Activated T-cell treated with anti-CD3 and anti-CD28 coated beads for 24 hours (primary cell): Measurements from ENCODE around the gene EEF1AKMT1.

ENCODE experiments used
- DNase-seq: peaks from one replicate; pipeline ENCODE4 v3.0.0-alpha.2; 2020; ENCODE audit warnings: low read depth

Gene EEF1AKMT1, protein sequence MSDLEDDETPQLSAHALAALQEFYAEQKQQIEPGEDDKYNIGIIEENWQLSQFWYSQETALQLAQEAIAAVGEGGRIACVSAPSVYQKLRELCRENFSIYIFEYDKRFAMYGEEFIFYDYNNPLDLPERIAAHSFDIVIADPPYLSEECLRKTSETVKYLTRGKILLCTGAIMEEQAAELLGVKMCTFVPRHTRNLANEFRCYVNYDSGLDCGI

DNA sequence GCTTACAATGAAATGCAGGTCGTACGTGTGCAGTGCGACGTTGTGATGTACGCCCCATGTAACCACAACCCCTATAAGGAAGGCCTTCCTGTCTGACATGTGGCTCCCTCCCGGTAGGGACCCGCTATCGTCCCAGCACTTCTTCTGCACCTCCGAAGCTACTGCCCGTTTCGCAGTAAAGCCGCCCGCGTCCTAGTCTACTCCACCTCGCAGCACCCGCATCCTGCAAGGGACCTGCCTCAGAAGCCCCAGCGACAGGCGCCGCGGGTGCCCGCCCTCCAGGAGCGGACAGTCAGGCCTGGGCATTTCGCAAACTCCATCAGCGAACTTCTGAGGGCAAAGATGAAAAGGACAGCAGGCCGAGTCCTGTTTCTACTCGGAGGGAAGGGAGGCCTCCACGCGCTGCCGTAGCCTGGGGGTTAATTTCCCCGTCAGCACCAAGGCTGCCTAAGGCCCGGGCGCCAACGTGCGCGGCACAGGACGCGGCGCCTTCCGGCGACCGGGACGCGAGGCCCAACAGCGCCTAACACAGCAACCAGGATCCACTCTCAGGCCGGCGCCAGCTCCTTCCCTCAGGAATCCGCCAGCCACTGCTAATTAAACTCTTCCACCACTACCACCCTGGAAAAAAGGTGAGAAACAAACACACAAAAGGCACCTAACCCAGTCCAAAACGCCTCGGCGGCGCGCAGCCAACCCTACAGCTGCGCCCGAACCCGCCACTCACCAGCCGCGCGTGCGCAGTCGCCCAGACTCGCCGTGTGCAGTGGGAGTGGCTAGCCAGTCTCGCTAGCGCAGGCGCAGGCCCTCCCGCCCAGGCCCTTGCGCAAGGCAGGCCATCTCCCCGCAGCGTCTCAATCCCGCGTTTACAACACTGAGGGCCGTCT lies at the start of gene EEF1AKMT1:
EEF1AKMT1 (minus strand) TSS at position 768 of the 887 bp plus-strand sequence. CDS start 16,363 bp downstream, outside the sequence.
- peak; percentile 92 for DNase-seq

DNA sequence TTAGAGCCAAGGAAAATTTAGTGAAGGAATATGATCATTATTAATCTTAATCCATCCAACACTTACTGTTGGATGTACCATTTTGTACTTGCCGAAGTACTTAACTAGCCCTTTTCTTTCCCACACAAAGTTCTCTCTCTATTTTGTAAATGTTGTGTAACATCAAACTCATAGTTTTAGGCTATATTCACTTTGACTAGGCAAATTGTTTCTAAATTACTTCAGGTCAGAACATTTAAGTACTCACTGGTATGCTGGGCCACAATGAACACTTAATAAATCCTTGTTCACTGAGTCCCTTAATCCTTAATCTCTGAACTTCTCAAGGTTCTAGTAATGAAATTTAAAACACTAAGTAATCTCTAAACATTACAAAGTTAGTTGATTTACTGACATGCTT lies 49.3 kb upstream of the EEF1AKMT1 start:
- DNase-seq: no peak

DNA sequence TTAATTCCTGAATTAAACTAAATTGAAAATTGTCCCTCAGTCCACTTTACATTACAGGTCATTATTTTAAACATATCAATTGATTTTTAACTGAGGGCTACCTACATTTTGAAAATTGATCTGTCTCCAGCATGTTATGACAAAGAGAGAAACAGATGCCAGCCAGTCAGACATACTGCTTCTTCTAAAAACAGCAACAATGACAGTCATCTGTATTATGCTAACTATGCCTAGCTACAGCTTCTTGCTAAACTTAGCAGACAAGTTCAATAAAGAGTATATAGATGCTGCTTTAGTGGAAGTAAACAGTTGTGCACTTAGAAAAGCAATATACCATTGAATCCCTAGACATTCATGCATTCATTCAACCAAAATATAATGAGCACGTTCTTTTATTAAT lies 48.6 kb upstream of the EEF1AKMT1 start:
- no peak for DNase-seq

DNA sequence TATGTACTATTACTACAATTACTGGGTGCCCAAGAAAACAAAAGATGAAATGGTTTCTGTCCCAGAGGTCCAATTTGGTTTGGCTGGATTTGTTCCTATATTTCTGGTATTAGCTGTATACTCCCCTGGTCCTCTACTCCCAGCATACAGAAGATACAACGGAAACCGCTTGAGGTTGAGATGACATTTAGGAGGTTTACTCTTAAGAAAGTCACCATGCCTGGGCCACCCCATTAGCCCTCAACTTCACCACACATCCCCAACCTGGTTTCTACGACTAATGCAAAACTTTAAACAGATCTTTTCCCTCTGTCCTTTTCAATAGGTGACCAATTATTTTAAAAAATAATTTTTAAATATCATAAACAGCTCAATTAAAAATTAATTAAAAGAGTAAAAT lies 46.0 kb upstream of the EEF1AKMT1 start:
- DNase-seq: no peak

DNA sequence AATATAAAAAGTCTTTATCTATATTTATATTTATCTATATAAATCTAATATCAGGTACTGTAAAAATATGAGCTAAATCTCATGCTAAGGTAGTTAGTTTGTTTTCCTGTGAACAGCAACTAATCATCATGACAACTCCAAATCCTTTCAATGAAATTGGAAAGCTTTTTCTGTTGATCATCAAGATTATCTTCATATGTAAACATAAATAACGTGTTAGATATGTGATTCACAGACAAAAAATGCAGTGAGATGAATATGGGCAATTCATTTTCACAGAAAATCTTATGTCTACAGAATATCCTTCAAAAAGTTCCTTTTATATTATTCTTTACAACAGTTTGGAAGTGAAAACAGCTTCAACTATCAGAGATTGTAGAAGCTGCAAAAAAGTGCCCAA lies 41.7 kb upstream of the EEF1AKMT1 start:
- DNase-seq: no peak

DNA sequence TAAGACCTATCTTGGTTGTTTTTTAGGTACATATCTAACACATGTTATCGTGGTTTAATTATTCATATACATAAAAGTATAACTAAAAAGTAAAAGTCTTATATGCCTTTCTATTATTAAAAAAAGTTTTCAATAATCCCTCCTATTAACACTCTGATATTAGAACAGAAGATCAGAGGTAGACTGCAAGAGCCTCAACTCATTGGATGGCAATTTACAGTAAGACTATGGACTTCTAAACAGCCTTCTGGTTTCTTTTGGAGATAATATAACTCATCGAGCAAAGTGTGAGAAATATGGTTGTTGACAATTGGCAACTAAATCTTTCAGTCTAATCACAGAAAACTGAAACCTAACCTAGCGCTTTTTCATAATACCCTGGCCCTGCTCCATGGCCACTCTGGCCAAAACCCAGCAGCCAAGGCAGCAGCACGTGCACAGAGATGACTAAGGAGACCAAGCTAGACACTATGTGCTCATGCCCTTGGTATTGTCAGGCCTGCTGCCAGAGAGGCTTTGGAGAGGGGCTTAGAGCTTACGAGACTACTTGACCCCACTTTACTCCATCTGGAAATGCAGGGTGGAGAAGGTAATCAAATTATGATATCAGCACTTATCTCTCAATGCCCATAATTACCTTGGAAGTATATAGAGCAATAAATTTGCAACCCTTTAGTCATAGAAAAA lies 40.6 kb upstream of the EEF1AKMT1 start:
- DNase-seq: no peak

DNA sequence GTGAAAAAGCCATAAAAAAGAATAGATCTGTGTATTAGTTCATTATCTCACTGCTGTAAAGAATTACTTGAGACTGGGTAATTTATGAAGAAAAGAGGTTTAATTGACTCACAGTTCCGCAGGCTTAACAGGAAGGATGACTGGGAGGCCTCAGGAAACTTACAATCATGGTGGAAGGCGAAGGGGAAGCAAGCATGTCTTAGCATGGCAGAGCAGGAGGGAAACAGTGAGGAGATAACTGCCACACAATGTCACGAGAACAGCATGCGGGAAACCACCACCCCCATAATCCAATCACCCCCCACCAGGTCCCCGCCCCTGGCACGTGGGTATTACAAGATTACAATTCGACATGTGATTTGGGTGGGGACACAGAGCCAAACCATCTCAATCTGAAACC lies 39.1 kb upstream of the EEF1AKMT1 start:
- no peak for DNase-seq

DNA sequence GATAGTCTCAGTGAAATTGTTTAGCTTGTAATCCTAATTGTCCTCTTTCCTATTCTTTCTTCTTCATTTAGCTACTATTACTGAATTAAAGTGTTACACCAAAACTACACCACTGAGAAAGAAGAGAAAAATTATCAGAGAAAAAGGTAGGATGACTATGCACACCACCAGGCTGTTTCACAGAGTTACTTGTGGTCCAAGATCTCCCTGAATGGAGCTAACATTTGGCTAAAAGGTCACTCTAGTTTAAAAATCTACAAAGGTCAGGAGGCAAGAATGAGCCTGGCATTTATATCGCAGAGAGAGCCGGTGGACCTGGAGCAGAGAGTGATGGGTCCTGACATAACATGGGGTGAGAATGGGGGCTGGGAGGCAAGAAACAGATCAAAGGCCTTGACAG lies 37.0 kb upstream of the EEF1AKMT1 start:
- DNase-seq: no peak

DNA sequence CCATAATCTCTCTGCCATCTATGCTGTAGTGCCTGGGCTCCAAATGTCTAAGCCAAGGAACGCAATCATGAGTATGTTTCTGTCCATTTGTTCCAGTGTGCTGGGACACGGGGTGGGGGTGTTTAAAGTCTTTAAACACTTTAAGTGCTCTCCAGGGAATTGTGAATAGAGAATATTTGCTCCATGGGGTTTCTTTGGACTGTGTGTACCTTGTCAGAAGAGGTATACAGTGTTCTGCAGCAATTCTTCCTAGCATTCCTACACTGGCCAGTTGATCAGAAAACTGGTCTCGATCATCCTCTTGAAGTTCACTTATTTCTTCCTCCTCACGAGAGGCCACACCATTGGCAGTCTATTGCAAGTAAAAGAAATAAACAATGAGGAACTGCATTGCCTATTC lies 35.1 kb upstream of the EEF1AKMT1 start:
- DNase-seq: no peak

DNA sequence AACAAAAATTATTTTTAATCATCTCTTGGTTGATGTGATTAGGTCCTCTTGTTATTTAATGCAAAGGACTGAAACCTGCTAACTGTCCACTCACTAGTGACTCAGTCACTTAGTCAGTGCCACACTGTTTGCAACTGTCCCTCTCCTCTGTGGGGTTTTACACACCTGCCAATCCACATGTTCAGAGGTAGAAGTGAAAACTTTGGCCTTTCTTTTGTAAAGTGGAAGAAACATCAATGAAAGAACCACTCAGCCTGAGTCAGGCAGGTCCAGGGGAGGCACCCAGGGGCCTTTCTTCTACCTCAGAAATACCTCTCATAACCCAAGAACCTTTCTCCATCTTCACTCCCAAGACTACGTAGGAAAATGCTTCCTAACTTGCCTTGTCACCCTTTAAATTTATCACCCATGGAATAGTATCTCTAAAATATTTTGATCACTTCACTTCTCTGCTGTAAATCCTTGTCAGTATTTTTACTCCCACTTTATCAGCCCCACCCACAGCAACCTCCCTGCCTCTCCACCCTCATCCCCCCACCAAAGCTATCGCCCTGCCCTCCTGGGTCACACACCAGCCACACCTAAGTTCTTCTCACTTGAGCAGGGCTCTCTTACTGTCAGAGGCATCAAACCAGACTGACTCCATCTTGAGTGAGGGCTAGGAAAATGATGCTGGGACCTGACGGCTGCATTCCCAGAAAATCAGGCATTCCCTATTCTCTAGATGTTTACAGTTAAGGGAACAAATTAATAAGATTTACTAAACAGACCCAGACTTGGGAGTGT lies 29.6 kb upstream of the EEF1AKMT1 start:
- DNase-seq: no peak

DNA sequence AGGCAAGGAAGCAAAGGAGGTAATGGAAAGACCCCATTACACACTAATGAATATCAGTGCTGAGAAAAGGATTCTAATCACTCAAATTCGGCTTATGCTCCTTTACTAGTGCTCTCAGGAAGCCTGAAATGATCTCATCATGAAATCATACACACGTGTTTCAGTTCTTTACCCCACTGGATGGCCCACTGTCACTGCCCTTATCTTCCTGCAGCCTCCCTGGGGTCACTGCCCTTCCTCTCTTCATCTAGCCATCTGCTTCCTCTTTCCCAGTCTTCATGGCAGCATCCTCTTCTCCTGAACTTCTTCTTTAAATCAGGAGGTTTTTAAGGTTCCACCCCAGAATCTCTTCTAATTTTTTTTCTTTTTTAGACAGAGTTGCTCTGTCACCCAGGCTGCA lies 27.9 kb upstream of the EEF1AKMT1 start:
- no peak for DNase-seq

DNA sequence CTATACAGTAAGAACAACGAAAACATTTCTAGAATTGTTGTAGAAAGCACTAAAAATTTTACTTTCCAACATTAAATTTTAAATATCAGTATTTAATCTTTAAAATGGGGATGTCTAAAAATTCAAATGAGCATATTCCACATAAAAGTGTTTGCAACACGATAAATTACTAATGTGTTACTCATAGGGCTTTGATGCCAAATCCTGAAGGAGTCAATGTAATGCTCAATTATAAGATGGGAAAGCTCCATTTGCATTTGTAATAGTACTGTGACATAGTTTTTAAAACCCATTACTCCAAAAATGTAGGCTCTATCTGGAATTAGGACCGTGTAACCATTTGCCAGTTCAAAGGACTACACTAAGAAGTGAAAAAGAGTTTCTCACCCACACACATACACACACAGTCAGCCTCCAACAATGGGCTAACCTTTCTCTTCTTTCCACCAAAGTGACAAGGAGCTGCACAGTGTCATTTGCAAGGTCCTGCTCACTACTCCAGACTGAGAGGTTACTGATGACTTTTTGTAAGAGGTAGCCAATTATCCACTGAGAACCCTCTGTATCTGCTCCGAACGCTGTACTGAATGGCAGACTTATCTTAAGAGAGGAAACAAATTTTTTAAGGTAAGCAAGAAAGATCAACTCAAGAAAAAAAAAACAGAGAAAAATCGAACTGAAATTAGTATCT lies 26.1 kb upstream of the EEF1AKMT1 start:
- DNase-seq: no peak

DNA sequence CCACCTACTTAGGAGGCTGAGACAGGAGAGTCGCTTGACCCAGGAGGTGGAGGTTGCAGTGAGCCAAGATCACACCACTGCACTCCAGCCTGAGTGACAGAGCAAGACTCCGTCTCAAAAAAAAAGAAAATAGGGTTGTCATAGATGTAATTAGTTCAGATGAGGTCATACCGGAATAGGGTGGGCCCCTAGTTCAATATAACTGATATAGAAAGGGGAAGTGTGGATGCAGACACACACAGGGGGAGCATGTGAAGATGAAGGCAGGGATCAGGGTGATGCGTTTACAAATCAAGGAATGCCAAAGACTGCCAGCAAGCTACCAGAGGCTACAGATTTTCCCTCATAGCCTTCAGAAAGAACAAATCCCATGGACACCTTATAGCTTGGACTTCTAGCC lies 24.3 kb upstream of the EEF1AKMT1 start:
- DNase-seq: no peak

DNA sequence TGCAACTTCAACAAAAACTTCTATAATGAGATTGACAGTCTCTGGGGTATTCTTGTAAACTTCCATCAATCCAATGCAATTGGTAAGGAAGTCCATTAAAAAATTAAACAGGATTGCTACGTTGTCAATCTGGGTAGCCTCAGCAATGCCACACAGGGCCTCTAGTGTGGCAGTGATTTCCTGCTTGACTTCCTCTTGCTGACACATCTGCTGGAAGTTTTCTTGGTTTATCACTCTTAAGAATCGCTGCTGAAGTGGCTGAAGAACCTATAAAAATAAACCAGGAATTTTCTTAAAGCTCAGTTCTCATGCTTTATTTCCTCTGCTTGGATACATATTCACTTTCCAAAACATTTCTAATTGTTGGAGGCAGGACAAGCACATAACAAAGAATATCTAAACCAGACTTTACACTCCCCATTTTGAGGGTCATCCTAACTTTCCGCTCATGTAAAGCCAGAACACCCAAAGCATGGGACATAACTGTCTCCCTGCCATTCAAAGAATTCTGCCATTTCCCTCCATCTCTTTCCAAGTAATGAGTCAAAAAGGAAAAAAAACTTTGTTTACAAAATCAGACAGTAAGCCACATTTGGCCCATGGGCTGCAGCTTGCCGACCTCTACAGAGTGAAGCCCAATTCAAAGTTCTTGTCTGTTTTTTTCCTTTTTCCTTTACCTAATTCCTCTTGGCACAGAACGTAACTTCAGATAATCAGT lies 23.2 kb upstream of the EEF1AKMT1 start:
- no peak for DNase-seq

DNA sequence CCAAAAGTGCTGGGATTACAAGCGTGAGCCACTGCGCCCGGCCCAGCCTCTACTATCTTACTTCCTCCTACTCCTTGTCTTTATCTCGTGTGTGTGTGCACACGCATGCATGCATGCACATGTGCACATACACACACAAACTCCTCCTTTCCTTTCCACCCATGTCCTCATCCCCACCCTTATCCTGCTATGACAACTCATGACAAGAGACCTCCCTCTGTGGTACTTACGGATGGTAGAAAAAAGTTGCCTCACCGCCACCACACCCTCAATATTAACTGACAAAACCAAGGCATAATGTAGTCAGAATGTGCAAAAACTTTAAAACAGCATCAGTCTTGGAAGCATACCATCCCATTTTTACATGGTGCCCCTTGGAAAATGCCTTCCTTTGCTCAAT lies 15.9 kb upstream of the EEF1AKMT1 start:
- DNase-seq: no peak

DNA sequence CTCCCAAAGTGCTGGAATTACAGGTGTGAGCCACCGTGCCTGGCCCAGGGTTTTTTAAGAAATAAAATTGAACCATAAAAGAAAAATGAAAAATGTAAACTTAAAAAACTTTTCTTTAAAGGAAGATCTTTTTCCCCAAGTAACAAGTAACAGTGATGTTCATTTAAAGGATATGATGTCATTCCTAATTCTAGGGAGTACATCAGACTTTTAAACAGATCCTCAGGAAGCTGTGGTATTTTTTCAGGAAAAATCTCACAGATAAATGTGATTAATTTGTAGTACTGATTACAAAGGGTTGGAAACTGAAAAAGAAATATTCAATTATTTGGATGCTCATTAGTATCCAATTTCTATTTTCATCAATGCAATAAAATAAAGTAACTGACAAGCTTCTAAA lies 14.6 kb upstream of the EEF1AKMT1 start:
- no peak for DNase-seq

DNA sequence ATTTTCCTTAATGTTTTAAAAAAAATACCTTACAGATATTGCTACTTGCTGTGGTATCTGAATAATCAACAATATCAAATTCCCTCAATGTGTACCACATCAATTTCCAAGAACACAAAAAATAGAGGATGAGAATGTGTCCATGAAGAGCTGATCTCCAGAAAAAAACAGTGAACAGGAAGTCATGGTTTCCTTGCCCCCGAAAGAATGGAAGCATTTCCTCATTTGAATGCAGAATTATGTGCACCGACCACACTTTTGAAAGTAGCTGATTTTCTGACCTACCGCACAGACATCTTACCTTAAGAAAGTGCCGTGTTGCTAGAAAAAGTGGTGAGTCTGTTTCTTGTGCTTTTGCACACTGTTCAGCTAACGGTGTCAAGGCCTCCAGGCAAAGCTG lies 13.4 kb upstream of the EEF1AKMT1 start:
- DNase-seq: no peak

DNA sequence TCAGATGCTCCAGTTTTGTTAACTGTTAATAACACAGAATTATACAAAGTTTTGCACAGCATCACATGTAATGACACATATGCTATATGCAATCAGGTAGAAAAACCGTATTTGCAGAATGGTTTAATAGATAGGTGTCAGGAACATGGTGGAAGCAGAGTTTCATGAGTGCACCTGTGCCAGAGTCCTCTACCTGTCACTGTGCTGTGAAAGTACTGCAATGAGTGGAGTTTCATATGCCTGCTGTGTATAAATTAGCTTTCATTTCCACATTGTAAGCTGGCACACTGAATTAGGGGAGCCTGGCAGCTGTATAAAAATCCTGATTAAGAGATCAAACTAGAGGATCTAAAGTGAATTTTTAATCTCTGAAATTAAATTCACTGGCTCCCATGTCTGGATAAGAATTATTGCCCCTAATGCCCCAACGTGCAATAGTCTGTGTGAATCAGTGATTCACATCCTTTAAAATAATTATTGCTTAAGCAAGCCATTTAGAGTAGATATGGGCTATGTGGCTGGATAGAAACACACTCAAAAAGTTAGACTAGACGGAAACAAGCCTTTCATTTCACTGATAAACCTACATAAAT lies 8.5 kb upstream of the EEF1AKMT1 start:
- DNase-seq: no peak

DNA sequence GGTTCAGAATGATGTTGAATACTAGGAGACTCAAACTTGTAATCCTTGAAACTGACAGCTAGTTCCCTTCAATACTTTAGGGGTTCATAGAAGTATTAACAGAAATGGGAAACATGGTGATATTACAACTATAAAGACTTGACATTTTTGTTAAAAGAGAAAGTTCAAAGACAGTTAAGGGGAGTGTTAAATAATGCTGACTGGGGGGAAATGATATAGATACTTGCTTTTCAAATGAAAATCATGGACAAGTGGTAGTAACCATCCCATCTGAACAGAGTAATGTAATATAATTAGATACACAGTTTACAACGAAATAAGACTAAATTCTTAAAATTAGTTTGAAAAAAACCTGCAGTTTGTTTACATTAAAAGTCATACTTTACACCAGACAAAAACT lies 6.6 kb upstream of the EEF1AKMT1 start:
- no peak for DNase-seq

DNA sequence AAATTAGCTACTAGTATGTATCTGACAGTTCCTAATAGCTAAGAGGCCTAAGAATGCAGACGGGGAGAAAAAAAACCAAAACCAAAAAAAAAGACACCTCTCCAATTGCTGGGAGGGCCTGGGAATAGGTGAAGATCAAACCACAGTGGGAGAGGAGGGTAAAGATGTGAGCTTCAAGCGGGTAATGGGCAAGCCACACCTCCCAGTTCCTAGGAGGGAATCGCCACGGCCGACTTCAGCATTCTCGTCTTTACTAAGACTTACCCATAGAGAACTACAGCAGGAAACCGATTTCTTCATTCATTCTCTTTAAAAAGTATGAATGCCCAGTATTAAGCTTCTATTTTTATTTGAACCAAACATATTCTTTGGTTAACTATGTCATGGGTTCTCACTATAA lies 5.6 kb upstream of the EEF1AKMT1 start:
- DNase-seq: no peak

DNA sequence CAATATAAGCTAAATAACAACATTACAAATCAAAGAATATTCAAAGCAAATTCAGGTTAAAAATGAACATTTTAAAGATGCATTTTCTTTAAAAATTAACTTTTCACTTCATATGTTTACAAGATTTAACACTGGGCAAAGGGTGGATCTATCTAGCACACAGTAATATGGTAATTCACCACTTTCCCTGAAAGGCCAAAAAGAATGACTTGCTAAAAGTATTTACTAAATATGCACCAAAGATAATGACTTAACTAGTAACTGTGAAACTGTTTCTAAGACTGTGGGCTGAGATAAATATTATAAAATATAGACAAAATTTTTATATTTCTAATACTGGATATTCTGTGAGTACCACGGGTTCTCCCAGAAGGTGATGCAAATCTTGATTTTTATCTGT lies 4.5 kb upstream of the EEF1AKMT1 start:
- no peak for DNase-seq
